Fibroblast of pulmonary artery (primary cell): ENCODE data around the gene KCNJ13.
"Not testable (repeated sequence)": the region's sequence is repeated elsewhere in the genome, so short reads cannot be mapped to it uniquely, and the experiment has no call there.

Experiments used
- DNase-seq: peaks from one replicate; pipeline ENCODE4 v3.0.0-alpha.2; 2010; ENCODE audit warnings: low read depth
- H3K4me3 ChIP-seq: replicated peaks from 2 replicates; pipeline ENCODE4 v1.5.1; 2011; ENCODE audit warnings: low read depth, mild to moderate bottlenecking, control low read depth, low read length, moderate library complexity
- CTCF ChIP-seq: IDR thresholded peaks from 2 replicates; pipeline ENCODE4 v1.5.1; 2011; ENCODE audit warnings: mild to moderate bottlenecking, control low read depth, low read length, inconsistent platforms; ENCODE audit errors: missing control alignments

KCNJ13 gene

GRCh38 chr2:232723027-232723426 is 53.3 kb downstream of the KCNJ13 start:
- DNase-seq = no peak

GRCh38 chr2:232721882-232722281 is 54.5 kb downstream of the KCNJ13 start:
- no peak for DNase-seq
- no peak overlapping the region for H3K4me3 ChIP-seq
- no peak for TF ChIP-seq CTCF

More at GRCh38 chr2:232723027-232723426, 53.3 kb downstream of the KCNJ13 start:
- TF ChIP-seq CTCF = no peak
- H3K4me3 ChIP-seq = no peak overlapping the region

- no peak for TF ChIP-seq CTCF
- no peak for DNase-seq
- no peak overlapping the region for H3K4me3 ChIP-seq
Observed at GRCh38 chr2:232721261-232721660, 55.1 kb downstream of the KCNJ13 start.

GRCh38 chr2:232720056-232720455 is 56.3 kb downstream of the KCNJ13 start:
- not testable (repeated sequence) for DNase-seq, H3K4me3 ChIP-seq
